HG02623 (cell line): ENCODE results near the gene MUC16.
"Not testable (repeated sequence)": the region's sequence is repeated elsewhere in the genome, so short reads cannot be mapped to it uniquely, and the experiment has no call there.

Experiments used
- ATAC-seq: cut with Tn5 transposase; IDR thresholded peaks from one replicate; pipeline ENCODE4 v1.9.1; 2021; ENCODE audit warnings: moderate library complexity; ENCODE audit not compliant: unreplicated experiment

Gene MUC16

GRCh38 chr19:9009935-9010651 is at the start of gene MUC16:
TSS of gene MUC16 (minus strand) at chr19:9010409.
- ATAC-seq: no peak

GRCh38 chr19:9058905-9059667 is 48.9 kb upstream of the MUC16 start:
- no peak for ATAC-seq

GRCh38 chr19:9057505-9058258 is 47.5 kb upstream of the MUC16 start:
- ATAC-seq: no peak

GRCh38 chr19:9056131-9056530 is 45.9 kb upstream of the MUC16 start:
- not testable (repeated sequence) for ATAC-seq

GRCh38 chr19:9054765-9055164 is 44.6 kb upstream of the MUC16 start:
- no peak for ATAC-seq

- no peak for ATAC-seq
Measured at GRCh38 chr19:9054207-9054606, 44.0 kb upstream of the MUC16 start.

- not testable (repeated sequence) for ATAC-seq
Measured at GRCh38 chr19:9053674-9054073, 43.5 kb upstream of the MUC16 start.

GRCh38 chr19:9052894-9053293 is 42.7 kb upstream of the MUC16 start:
- no peak for ATAC-seq

- no peak for ATAC-seq
Measured at GRCh38 chr19:9046694-9047093, 36.5 kb upstream of the MUC16 start.

GRCh38 chr19:9044449-9044848 is 34.2 kb upstream of the MUC16 start:
- no peak for ATAC-seq

- ATAC-seq: no peak
Measured at GRCh38 chr19:9043524-9043923, 33.3 kb upstream of the MUC16 start.

- ATAC-seq: no peak
Measured at GRCh38 chr19:9041023-9041422, 30.8 kb upstream of the MUC16 start.

GRCh38 chr19:9040131-9040530 is 29.9 kb upstream of the MUC16 start:
- no peak for ATAC-seq

GRCh38 chr19:9039728-9040127 is 29.5 kb upstream of the MUC16 start:
- no peak for ATAC-seq

- ATAC-seq: no peak
Measured at GRCh38 chr19:9037400-9038062, 27.3 kb upstream of the MUC16 start.

- no peak for ATAC-seq
Measured at GRCh38 chr19:9032136-9032631, 22.0 kb upstream of the MUC16 start.

- no peak for ATAC-seq
Measured at GRCh38 chr19:9018163-9018875, 8.1 kb upstream of the MUC16 start.

GRCh38 chr19:9014803-9015202 is 4.6 kb upstream of the MUC16 start:
- no peak for ATAC-seq

GRCh38 chr19:9013988-9014387 is 3.8 kb upstream of the MUC16 start:
- ATAC-seq: no peak

- no peak for ATAC-seq
Measured at GRCh38 chr19:9011875-9012274, 1.7 kb upstream of the MUC16 start.
